Measurements from ENCODE around the gene MRPL45. TPM values are rescaled to one million over a fixed set of nuclear protein-coding genes. Genes with fewer than 3 reads are reported as not detected.

Gene MRPL45
- total and polyA plus RNA-seq, 9 of the 15 experiments (the other 6 are each of a cell fraction or from before 2014, with no cell fraction given) = 48.4 to 228 (median 76.8) TPM

- Histone ChIP-seq H3K4me1 (replicated peaks in 1 of 2; ENCODE audit: control insufficient read depth in 2 of 2, insufficient read depth in 2 of 2, low read length in 2 of 2) (no peaks in the 10 kb centered on the region), H3K79me2 (ENCODE audit: control insufficient read depth, insufficient read depth, low read length) (no peaks in the 10 kb centered on the region), H3K27ac (ENCODE audit: extremely low read depth, low read depth, low read length) (no peak overlapping the region), H3K4me3 (no peak overlapping the region), H3K9ac (ENCODE audit: insufficient read depth in 1 of 2, low read depth in 2 of 2, low read length in 2 of 2) (no peak overlapping the region), H4K20me1 (replicated peaks; ENCODE audit: control insufficient read depth, insufficient read depth, low read length) (peaks cover 14% of the 10 kb centered on the region), H3K9me1 (ENCODE audit: control insufficient read depth, insufficient read depth, low read length) (no peaks in the 10 kb centered on the region), H2AFZ (ENCODE audit: low read depth, low read length) (no peak overlapping the region), H3K9me3 (replicated peaks; ENCODE audit: control insufficient read depth, insufficient read depth, low read depth, low read length) (no peaks in the 10 kb centered on the region), H3K27me3 (ENCODE audit: control insufficient read depth in 2 of 2, insufficient read depth in 2 of 2, low read length in 2 of 2) (peaks cover 25 to 51% of the 10 kb centered on the region in 2 experiments; a peak in 4 of 5 replicates), H3K36me3 (ENCODE audit: control insufficient read depth, insufficient read depth, low read length) (no peaks in the 10 kb centered on the region), H3K4me2 (ENCODE audit: insufficient read depth, low read length) (no peak overlapping the region)
- ChIA-PET POLR2A (interaction anchor here (0.6 to 1.4 kb wide), 3 partner anchors 10 to 27 kb away, joined by 3 to 4 read pairs (median 3); no protein-coding TSS in a partner anchor), CTCF (ENCODE audit: low intra/inter-chr PET ratio) (interaction anchor here (1.0 kb wide), 1 partner anchor 149 kb away, joined by 4 read pairs; no protein-coding TSS in a partner anchor)
- no TSS peak for BruUV-seq (replicated peaks)
- intact Hi-C loops (cut with micrococcal nuclease) = no loop called here
- WGBS (ENCODE audit: insufficient coverage, low coverage, missing lambda C conversion rate) = 4% methylated on average over 16 of the region's 18 CpGs
- in situ Hi-C loops (cut with MboI) = loop anchor here (10.0 kb wide), 1 partner anchor 132 kb away; no protein-coding TSS in a partner anchor
- no peak for TF ChIP-seq POLR2G (IDR thresholded peaks at IDR 0.05; ENCODE audit: low read depth, low read length)
- TF ChIP-seq ZNF431 (CRISPR knock-in tag; IDR thresholded peaks at IDR 0.05) = no peak
- TF ChIP-seq CCAR2 (IDR thresholded peaks at IDR 0.05; ENCODE audit: low read depth, low read length) = no peak
- TF ChIP-seq FOXA1 (IDR thresholded peaks at IDR 0.05; ENCODE audit: borderline replicate concordance) = no peak
- no peak for TF ChIP-seq ZNF23 (CRISPR knock-in tag; IDR thresholded peaks at IDR 0.05)
- DNase-seq (ENCODE audit: extremely low read depth in 1 of 4, low spot score in 3 of 4) (no peak), FAIRE-seq (no peak), ATAC-seq (no peak)
Measured at GRCh38 chr17:38342886-38343607, 46.1 kb downstream of the MRPL45 start.

Data from K562 (cell line).